Astrocyte (in vitro differentiated cells and primary cell): ENCODE measurements around the gene DEPP1. TPM values are rescaled to one million over a fixed set of nuclear protein-coding genes. Genes with fewer than 3 reads are reported as not detected.

Experiments
- DNase-seq: peaks from one replicate; pipeline ENCODE4 v3.0.0-alpha.2; 2010; ENCODE audit warnings: low read depth
- FAIRE-seq: peaks from 2 replicates; lab custom pipeline; 2011; peaks lifted over from hg19 to GRCh38; lab: Jason Lieb, UNC
- H2AFZ ChIP-seq: 2 replicates; pipeline ENCODE4 v1.6.0; 2012; ENCODE audit warnings: low read depth, low read length, inconsistent platforms
- H3K27ac ChIP-seq: 2 replicates; pipeline ENCODE4 v1.5.1; 2011; ENCODE audit warnings: low read depth, low read length, inconsistent platforms
- H3K27me3 ChIP-seq: 2 replicates; pipeline ENCODE4 v1.6.0; 2011; ENCODE audit warnings: low read length, inconsistent platforms; ENCODE audit not compliant: insufficient read depth
- H3K36me3 ChIP-seq: 2 replicates; pipeline ENCODE4 v1.5.1; 2011; ENCODE audit warnings: low read length, inconsistent platforms; ENCODE audit not compliant: insufficient read depth
- H3K4me1 ChIP-seq: 2 replicates; pipeline ENCODE4 v1.5.1; 2011; ENCODE audit warnings: low read length, inconsistent platforms; ENCODE audit not compliant: insufficient read depth
- H3K4me2 ChIP-seq: 2 replicates; pipeline ENCODE4 v1.6.0; 2012; ENCODE audit warnings: low read length, inconsistent platforms
- H3K4me3 ChIP-seq: 2 replicates; pipeline ENCODE4 v1.5.1; 2011; ENCODE audit warnings: low read depth, mild to moderate bottlenecking, low read length, inconsistent platforms; ENCODE audit not compliant: insufficient read depth
- H3K79me2 ChIP-seq: 2 replicates; pipeline ENCODE4 v1.6.0; 2012; ENCODE audit warnings: mild to moderate bottlenecking, low read length, inconsistent platforms; ENCODE audit not compliant: insufficient read depth
- H3K9ac ChIP-seq: 2 replicates; pipeline ENCODE4 v1.6.0; 2012; ENCODE audit warnings: mild to moderate bottlenecking, low read length, inconsistent platforms
- H3K9me3 ChIP-seq: 2 replicates; pipeline ENCODE4 v1.5.1; 2012; ENCODE audit warnings: low read depth, mild to moderate bottlenecking, low read length, inconsistent platforms; ENCODE audit not compliant: insufficient read depth
- H4K20me1 ChIP-seq: 2 replicates; pipeline ENCODE4 v1.6.0; 2012; ENCODE audit warnings: low read length, inconsistent platforms; ENCODE audit not compliant: insufficient read depth
- H3K27ac Mint-ChIP-seq: one replicate; pipeline ENCODE4 v1.8.0; 2021; ENCODE audit warnings: mild to moderate bottlenecking, mixed read lengths; ENCODE audit not compliant: unreplicated experiment
- H3K27me3 Mint-ChIP-seq: one replicate; pipeline ENCODE4 v1.8.0; 2021; ENCODE audit warnings: low read depth, mixed read lengths; ENCODE audit not compliant: unreplicated experiment
- H3K36me3 Mint-ChIP-seq: one replicate; pipeline ENCODE4 v1.8.0; 2021; ENCODE audit warnings: low read depth, mixed read lengths; ENCODE audit not compliant: unreplicated experiment
- H3K4me1 Mint-ChIP-seq: one replicate; pipeline ENCODE4 v1.8.0; 2021; ENCODE audit warnings: low read depth, mixed read lengths; ENCODE audit not compliant: unreplicated experiment
- H3K4me3 Mint-ChIP-seq: one replicate; pipeline ENCODE4 v1.8.0; 2021; ENCODE audit warnings: mild to moderate bottlenecking, moderate library complexity, mixed read lengths; ENCODE audit not compliant: unreplicated experiment
- H3K9me3 Mint-ChIP-seq: one replicate; pipeline ENCODE4 v1.8.0; 2021; ENCODE audit warnings: mild to moderate bottlenecking, mixed read lengths; ENCODE audit not compliant: unreplicated experiment
- CTCF ChIP-seq: IDR thresholded peaks from 2 replicates; pipeline ENCODE4 v1.5.1; 2011; ENCODE audit warnings: low read depth, mild to moderate bottlenecking, inconsistent platforms, low read length, moderate library complexity; ENCODE audit not compliant: insufficient read depth
- EZH2 ChIP-seq: IDR thresholded peaks from 2 replicates; pipeline ENCODE4 v1.6.1; 2012; ENCODE audit warnings: mild to moderate bottlenecking, low read length, inconsistent platforms; ENCODE audit not compliant: insufficient read depth
- total RNA-seq: library from RNA; stranded (reverse); gene quantifications from 2 replicates; pipeline ENCODE4 v1.2.1, GENCODE V29; 2021

Gene DEPP1
- total RNA-seq, 1 donor from 2014 or later: 6.6 TPM

- peak overlapping the region; percentile 79 for H2AFZ ChIP-seq
- Mint-ChIP-seq H3K9me3 (peaks cover 2% of the 10 kb centered on the region), H3K36me3 (peaks cover under 1% of the 10 kb centered on the region), H3K27me3 (no peaks in the 10 kb centered on the region), H3K4me1 (peaks cover 64% of the 10 kb centered on the region), H3K4me3 (no peak overlapping the region), H3K27ac (peak overlapping the region; percentile 84)
- peaks cover 65% of the 10 kb centered on the region for H3K4me1 ChIP-seq
- no peaks in the 10 kb centered on the region for H3K36me3 ChIP-seq
- peak overlapping the region; percentile 90 for H3K27ac ChIP-seq
- no peak overlapping the region for H3K4me3 ChIP-seq
- FAIRE-seq (no peak), DNase-seq (no peak)
- peak overlapping the region; percentile 85 for H3K4me2 ChIP-seq
- TF ChIP-seq EZH2: no peak
- TF ChIP-seq CTCF: no peak
- no peaks in the 10 kb centered on the region for H3K79me2 ChIP-seq
- no peaks in the 10 kb centered on the region for H3K27me3 ChIP-seq
- no peaks in the 10 kb centered on the region for H3K9me3 ChIP-seq
- H4K20me1 ChIP-seq: no peaks in the 10 kb centered on the region
- peak overlapping the region; percentile 62 for H3K9ac ChIP-seq
Observed at GRCh38 chr10:44979281-44980191, 927 bp upstream of the DEPP1 start.

GRCh38 chr10:44978213-44978569 is 418 bp downstream of the DEPP1 start:
- Histone ChIP-seq H3K4me2 (peak overlapping the region; percentile 85), H2AFZ (no peak overlapping the region)

More at GRCh38 chr10:44978213-44978569, 418 bp downstream of the DEPP1 start:
- H3K4me1 Mint-ChIP-seq: peaks cover 70% of the 10 kb centered on the region
- Histone ChIP-seq H3K4me1 (peaks cover 72% of the 10 kb centered on the region), H3K9ac (peak overlapping the region; percentile 62), H3K36me3 (no peaks in the 10 kb centered on the region), H3K9me3 (no peaks in the 10 kb centered on the region), H3K27me3 (no peaks in the 10 kb centered on the region), H3K79me2 (no peaks in the 10 kb centered on the region), H3K27ac (peak overlapping the region; percentile 40), H4K20me1 (no peaks in the 10 kb centered on the region), H3K4me3 (peak overlapping the region; percentile 51)
- H3K36me3 Mint-ChIP-seq: no peaks in the 10 kb centered on the region
- TF ChIP-seq EZH2 (no peak), CTCF (no peak)
- peak overlapping the region; percentile 84 for H3K27ac Mint-ChIP-seq
- DNase-seq (no peak), FAIRE-seq (no peak)
- no peaks in the 10 kb centered on the region for H3K27me3 Mint-ChIP-seq
- peak overlapping the region; percentile 85 for H3K4me3 Mint-ChIP-seq
- peaks cover 2% of the 10 kb centered on the region for H3K9me3 Mint-ChIP-seq
